WTC11 (cell line): ENCODE results near the gene TMEM184A. TPM values are rescaled to one million over a fixed set of nuclear protein-coding genes. Genes with fewer than 3 reads are reported as not detected.

Experiments
- ATAC-seq: fragments of 200-7000 bp; cut with Tn5 transposase; 2 replicates; pipeline ENCODE4 v1.10.0; 2021; ENCODE audit warnings: mild to moderate bottlenecking, moderate library complexity
- CTCF ChIA-PET: fragments of 300-600 bp; sonication (Branson Sonifier 250); formaldehyde crosslinking; loops from one replicate; lab custom pipeline; 2021; ENCODE audit warnings: antibody characterized with exemption; lab: Charles Lee
- POLR2A ChIA-PET: fragments of 350-600 bp; sonication (Branson Sonifier 250); formaldehyde crosslinking; loops from one replicate; lab custom pipeline; 2021; ENCODE audit warnings: antibody characterized with exemption; lab: Charles Lee
- DNase-seq: peaks from one replicate; pipeline ENCODE4 v3.0.0; 2021; ENCODE audit warnings: low spot score
- H3K27ac Mint-ChIP-seq: 2 replicates; pipeline ENCODE4 v1.8.0; 2021; ENCODE audit warnings: mixed read lengths
- H3K27me3 Mint-ChIP-seq: 2 replicates; pipeline ENCODE4 v1.8.0; 2021; ENCODE audit warnings: low read depth, mild to moderate bottlenecking, moderate library complexity, mixed read lengths
- H3K36me3 Mint-ChIP-seq: 2 replicates; pipeline ENCODE4 v1.8.0; 2021; ENCODE audit warnings: mixed read lengths
- H3K4me1 Mint-ChIP-seq: 2 replicates; pipeline ENCODE4 v1.8.0; 2022; ENCODE audit warnings: mixed read lengths
- H3K4me3 Mint-ChIP-seq: 2 replicates; pipeline ENCODE4 v1.8.0; 2021; ENCODE audit warnings: mild to moderate bottlenecking, moderate library complexity, mixed read lengths
- H3K9me3 Mint-ChIP-seq: 2 replicates; pipeline ENCODE4 v1.8.0; 2021; ENCODE audit warnings: mixed read lengths
- CBFB ChIP-seq: sonication (generic); formaldehyde crosslinking; IDR thresholded peaks from 2 replicates; pipeline ENCODE4 v1.8.1; 2022; ENCODE audit warnings: mild to moderate bottlenecking, low read depth, missing genetic modification reagents
- ELF4 ChIP-seq: sonication (generic); formaldehyde crosslinking; IDR thresholded peaks from 2 replicates; pipeline ENCODE4 v1.8.1; 2022; ENCODE audit warnings: low read depth, mild to moderate bottlenecking, moderate library complexity, missing genetic modification reagents
- EMX1 ChIP-seq: fragments of 250-450 bp; sonication (Bioruptor Pico); IDR thresholded peaks from 2 replicates; pipeline ENCODE4 v1.8.0; 2021; ENCODE audit warnings: mild to moderate bottlenecking
- IRF2 ChIP-seq: sonication (generic); formaldehyde crosslinking; IDR thresholded peaks from 2 replicates; pipeline ENCODE4 v1.8.0; 2022; ENCODE audit warnings: low read depth, missing genetic modification reagents, borderline replicate concordance
- KAT7 ChIP-seq: sonication (generic); formaldehyde crosslinking; IDR thresholded peaks from 2 replicates; pipeline ENCODE4 v1.8.1; 2023; ENCODE audit warnings: missing genetic modification reagents, mild to moderate bottlenecking, borderline replicate concordance
- NFYB ChIP-seq: sonication (generic); formaldehyde crosslinking; conservative IDR thresholded peaks from 2 replicates; pipeline ENCODE4 v1.8.0; 2022; ENCODE audit warnings: low read depth, missing genetic modification reagents
- OVOL2 ChIP-seq: fragments of 250-450 bp; sonication (Bioruptor Pico); IDR thresholded peaks from 2 replicates; pipeline ENCODE4 v1.9.0; 2021; ENCODE audit warnings: mild to moderate bottlenecking, borderline replicate concordance
- SMAD3 ChIP-seq: sonication (generic); formaldehyde crosslinking; IDR thresholded peaks from 2 replicates; pipeline ENCODE4 v1.8.0; 2022; ENCODE audit warnings: missing genetic modification reagents, mild to moderate bottlenecking, borderline replicate concordance
- SMAD4 ChIP-seq: sonication (generic); formaldehyde crosslinking; IDR thresholded peaks from 2 replicates; pipeline ENCODE4 v1.8.0; 2022; ENCODE audit warnings: mild to moderate bottlenecking, missing genetic modification reagents
- SP1 ChIP-seq: sonication (generic); formaldehyde crosslinking; conservative IDR thresholded peaks from 2 replicates; pipeline ENCODE4 v1.8.1; 2022; ENCODE audit warnings: missing genetic modification reagents
- ZNF121 ChIP-seq: sonication (generic); formaldehyde crosslinking; IDR thresholded peaks from 2 replicates; pipeline ENCODE4 v1.8.0; 2023; ENCODE audit warnings: missing genetic modification reagents
- ZNF232 ChIP-seq: sonication (generic); formaldehyde crosslinking; IDR thresholded peaks from 2 replicates; pipeline ENCODE4 v1.8.0; 2022; ENCODE audit warnings: mild to moderate bottlenecking, missing genetic modification reagents
- ZNF317 ChIP-seq: sonication (generic); formaldehyde crosslinking; IDR thresholded peaks from 2 replicates; pipeline ENCODE4 v1.8.1; 2023; ENCODE audit warnings: low read depth, mild to moderate bottlenecking, moderate library complexity, missing genetic modification reagents, borderline replicate concordance
- ZNF416 ChIP-seq: fragments of 250-450 bp; sonication (Bioruptor Pico); IDR thresholded peaks from 2 replicates; pipeline ENCODE4 v1.9.0; 2021; ENCODE audit warnings: mild to moderate bottlenecking, inconsistent platforms
- total RNA-seq: library from RNA; stranded (reverse); gene quantifications from 3 replicates; pipeline ENCODE4 v1.2.3, GENCODE V29; 2021
- TF ChIP-seq, protein P1 (sequence below): fragments of 250-450 bp; sonication (Bioruptor Pico); conservative IDR thresholded peaks from 2 replicates; pipeline ENCODE4 v1.9.0; 2021; ENCODE audit warnings: mild to moderate bottlenecking
- TF ChIP-seq, protein P2 (sequence below): sonication (generic); formaldehyde crosslinking; IDR thresholded peaks from 2 replicates; pipeline ENCODE4 v1.8.0; 2022; ENCODE audit warnings: mild to moderate bottlenecking, missing genetic modification reagents
- TF ChIP-seq, protein P3 (sequence below): sonication (generic); formaldehyde crosslinking; IDR thresholded peaks from 2 replicates; pipeline ENCODE4 v1.8.0; 2023; ENCODE audit warnings: missing genetic modification reagents
- TF ChIP-seq, protein P4 (sequence below): sonication (generic); formaldehyde crosslinking; IDR thresholded peaks from 2 replicates; pipeline ENCODE4 v1.8.0; 2023; ENCODE audit warnings: missing genetic modification reagents, mild to moderate bottlenecking, borderline replicate concordance
- TF ChIP-seq, protein P5 (sequence below): sonication (generic); formaldehyde crosslinking; conservative IDR thresholded peaks from 2 replicates; pipeline ENCODE4 v1.8.1; 2022; ENCODE audit warnings: mild to moderate bottlenecking, missing genetic modification reagents
- TF ChIP-seq, protein P6 (sequence below): fragments of 250-450 bp; sonication (Bioruptor Pico); IDR thresholded peaks from 2 replicates; pipeline ENCODE4 v1.9.0; 2021; ENCODE audit warnings: mild to moderate bottlenecking
- TF ChIP-seq, protein P7 (sequence below): sonication (generic); formaldehyde crosslinking; IDR thresholded peaks from 2 replicates; pipeline ENCODE4 v1.8.1; 2022; ENCODE audit warnings: missing genetic modification reagents, borderline replicate concordance

TMEM184A gene
- total RNA-seq, 1 experiment from 2014 or later, result 1.4 TPM

DNA sequence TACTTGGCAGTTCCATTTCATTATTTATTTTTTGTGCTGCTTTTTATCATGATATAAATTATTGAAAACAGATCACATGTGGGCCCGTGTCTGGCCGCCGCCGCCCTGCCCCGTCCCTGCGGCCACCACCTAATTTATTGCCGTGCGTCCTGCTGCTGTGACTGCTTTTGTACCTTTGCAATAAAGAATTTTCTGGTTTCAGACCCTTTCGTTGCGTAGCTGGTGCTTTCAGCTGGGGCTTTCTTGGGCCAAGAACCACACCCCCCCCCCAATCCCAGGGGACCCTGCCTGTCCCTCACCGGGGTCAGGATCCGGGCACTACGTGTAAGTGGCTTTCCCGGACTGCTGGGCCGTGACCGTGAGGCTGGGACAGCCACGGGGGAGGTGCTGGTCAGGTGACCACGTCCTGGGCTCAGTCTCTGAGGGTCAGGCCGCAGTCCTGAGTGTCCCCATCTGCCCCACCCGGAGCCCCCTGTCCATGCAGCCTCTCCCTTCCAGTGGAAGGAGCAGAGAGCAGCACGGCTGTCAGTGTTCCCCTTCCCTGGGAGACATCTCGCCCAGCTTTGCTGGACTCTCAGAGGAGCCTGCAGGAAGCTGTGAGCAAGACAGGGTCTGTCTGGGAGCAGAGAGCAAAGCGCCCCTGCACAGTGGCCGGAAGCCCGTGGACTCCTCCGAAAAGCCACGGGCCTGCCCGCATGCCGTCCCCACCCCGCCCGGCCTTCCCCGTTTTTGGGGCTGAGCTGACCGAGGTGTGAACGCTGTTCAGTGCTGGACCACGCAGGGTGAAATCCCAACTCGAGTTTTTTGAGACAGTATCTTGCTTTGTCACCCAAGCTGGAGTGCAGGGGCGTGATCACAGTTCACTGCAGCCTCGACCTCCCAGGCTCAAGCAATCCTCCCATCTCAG, 12.9 kb downstream of the TMEM184A start:
- no peak for DNase-seq
- ChIA-PET POLR2A (no interaction called here), CTCF (interaction anchor here (2.7 kb wide), 1 partner anchor 15 kb away, joined by 6 read pairs; no protein-coding TSS in a partner anchor)
- Mint-ChIP-seq H3K36me3 (no peaks in the 10 kb centered on the region), H3K27me3 (no peaks in the 10 kb centered on the region), H3K4me3 (no peak overlapping the region), H3K4me1 (no peaks in the 10 kb centered on the region), H3K27ac (no peak overlapping the region; the same call in 1 of the 2 replicates), H3K9me3 (no peaks in the 10 kb centered on the region)
- TF ChIP-seq KAT7, result no peak
- TF ChIP-seq NFYB (CRISPR knock-in tag), result no peak
- no peak for TF ChIP-seq SP1 (CRISPR knock-in tag)
- no peak for TF ChIP-seq ZNF416
- no peak for TF ChIP-seq ZNF232
- ATAC-seq, result no peak

DNA sequence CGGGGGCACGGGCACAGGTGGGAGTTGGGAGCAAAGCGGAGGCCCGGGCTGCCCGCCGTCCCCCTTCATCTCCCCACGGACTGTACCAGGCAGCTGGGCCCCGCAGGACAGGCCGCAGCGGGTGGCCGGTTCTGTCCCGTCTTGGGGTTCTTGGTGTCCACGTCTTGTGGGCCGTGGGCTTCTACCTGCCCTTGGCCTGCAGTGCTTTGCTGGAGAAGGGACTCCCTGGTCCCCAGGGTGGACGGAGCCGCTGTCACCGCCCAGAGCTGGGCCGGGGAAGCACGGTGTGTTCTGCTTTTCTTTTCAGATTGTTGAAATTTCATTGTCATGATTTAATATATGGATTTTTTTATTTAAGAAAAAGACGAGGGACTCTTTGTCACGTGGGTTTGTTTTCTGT, 13.7 kb downstream of the TMEM184A start:
- Mint-ChIP-seq H3K36me3 (no peaks in the 10 kb centered on the region), H3K4me1 (peaks cover 3% of the 10 kb centered on the region; the same call in 1 of the 2 replicates), H3K27ac (no peak overlapping the region), H3K4me3 (no peak overlapping the region), H3K9me3 (no peaks in the 10 kb centered on the region), H3K27me3 (no peaks in the 10 kb centered on the region)
- ATAC-seq, result no peak
- POLR2A ChIA-PET, result no interaction called here
- DNase-seq, result no peak
- TF ChIP-seq, protein P1, sequence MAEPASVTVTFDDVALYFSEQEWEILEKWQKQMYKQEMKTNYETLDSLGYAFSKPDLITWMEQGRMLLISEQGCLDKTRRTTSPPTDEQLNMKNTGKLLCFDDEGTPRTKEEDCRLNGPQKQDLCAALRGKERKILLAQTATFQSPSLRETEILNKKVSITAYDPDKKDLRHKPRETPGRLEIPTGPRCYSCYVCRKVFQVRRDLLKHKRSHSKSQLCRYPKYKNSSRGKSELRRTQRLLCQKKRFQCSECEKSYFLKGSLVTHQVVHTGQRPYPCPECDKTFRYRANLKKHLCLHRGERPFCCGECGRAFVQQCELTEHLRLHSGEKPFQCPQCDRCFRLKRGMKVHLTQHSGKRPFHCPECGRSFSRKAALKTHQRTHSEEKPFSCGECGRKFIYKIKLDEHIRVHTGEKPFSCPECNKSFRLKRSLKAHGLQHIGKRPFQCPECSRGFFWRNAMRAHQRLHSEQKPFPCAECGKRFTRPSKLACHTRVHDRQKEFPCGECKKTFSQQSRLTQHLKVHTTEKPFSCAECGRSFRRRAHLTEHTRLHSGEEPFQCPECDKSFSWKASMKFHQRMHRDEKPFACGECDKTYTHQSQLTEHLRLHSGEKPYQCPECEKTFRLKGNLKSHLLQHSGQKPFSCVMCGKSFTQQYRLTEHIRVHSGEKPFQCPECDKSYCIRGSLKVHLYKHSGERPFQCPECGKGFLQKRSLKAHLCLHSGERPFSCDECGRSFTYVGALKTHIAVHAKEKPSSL (CRISPR knock-in tag), result no peak
- TF ChIP-seq EMX1 (CRISPR knock-in tag) (no peak), CBFB (CRISPR knock-in tag) (no peak), ZNF317 (no peak), ZNF121 (CRISPR knock-in tag) (no peak), SMAD3 (no peak), IRF2 (CRISPR knock-in tag) (no peak), SMAD4 (no peak), OVOL2 (no peak), ELF4 (CRISPR knock-in tag) (no peak)
- TF ChIP-seq, protein P2, sequence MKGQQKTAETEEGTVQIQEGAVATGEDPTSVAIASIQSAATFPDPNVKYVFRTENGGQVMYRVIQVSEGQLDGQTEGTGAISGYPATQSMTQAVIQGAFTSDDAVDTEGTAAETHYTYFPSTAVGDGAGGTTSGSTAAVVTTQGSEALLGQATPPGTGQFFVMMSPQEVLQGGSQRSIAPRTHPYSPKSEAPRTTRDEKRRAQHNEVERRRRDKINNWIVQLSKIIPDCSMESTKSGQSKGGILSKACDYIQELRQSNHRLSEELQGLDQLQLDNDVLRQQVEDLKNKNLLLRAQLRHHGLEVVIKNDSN, result no peak
- TF ChIP-seq, protein P3, sequence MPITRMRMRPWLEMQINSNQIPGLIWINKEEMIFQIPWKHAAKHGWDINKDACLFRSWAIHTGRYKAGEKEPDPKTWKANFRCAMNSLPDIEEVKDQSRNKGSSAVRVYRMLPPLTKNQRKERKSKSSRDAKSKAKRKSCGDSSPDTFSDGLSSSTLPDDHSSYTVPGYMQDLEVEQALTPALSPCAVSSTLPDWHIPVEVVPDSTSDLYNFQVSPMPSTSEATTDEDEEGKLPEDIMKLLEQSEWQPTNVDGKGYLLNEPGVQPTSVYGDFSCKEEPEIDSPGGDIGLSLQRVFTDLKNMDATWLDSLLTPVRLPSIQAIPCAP (CRISPR knock-in tag), result no peak
- TF ChIP-seq, protein P4, sequence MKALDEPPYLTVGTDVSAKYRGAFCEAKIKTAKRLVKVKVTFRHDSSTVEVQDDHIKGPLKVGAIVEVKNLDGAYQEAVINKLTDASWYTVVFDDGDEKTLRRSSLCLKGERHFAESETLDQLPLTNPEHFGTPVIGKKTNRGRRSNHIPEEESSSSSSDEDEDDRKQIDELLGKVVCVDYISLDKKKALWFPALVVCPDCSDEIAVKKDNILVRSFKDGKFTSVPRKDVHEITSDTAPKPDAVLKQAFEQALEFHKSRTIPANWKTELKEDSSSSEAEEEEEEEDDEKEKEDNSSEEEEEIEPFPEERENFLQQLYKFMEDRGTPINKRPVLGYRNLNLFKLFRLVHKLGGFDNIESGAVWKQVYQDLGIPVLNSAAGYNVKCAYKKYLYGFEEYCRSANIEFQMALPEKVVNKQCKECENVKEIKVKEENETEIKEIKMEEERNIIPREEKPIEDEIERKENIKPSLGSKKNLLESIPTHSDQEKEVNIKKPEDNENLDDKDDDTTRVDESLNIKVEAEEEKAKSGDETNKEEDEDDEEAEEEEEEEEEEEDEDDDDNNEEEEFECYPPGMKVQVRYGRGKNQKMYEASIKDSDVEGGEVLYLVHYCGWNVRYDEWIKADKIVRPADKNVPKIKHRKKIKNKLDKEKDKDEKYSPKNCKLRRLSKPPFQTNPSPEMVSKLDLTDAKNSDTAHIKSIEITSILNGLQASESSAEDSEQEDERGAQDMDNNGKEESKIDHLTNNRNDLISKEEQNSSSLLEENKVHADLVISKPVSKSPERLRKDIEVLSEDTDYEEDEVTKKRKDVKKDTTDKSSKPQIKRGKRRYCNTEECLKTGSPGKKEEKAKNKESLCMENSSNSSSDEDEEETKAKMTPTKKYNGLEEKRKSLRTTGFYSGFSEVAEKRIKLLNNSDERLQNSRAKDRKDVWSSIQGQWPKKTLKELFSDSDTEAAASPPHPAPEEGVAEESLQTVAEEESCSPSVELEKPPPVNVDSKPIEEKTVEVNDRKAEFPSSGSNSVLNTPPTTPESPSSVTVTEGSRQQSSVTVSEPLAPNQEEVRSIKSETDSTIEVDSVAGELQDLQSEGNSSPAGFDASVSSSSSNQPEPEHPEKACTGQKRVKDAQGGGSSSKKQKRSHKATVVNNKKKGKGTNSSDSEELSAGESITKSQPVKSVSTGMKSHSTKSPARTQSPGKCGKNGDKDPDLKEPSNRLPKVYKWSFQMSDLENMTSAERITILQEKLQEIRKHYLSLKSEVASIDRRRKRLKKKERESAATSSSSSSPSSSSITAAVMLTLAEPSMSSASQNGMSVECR (CRISPR knock-in tag), result no peak
- TF ChIP-seq, protein P5, sequence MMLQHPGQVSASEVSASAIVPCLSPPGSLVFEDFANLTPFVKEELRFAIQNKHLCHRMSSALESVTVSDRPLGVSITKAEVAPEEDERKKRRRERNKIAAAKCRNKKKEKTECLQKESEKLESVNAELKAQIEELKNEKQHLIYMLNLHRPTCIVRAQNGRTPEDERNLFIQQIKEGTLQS (CRISPR knock-in tag), result no peak
- TF ChIP-seq, protein P6, sequence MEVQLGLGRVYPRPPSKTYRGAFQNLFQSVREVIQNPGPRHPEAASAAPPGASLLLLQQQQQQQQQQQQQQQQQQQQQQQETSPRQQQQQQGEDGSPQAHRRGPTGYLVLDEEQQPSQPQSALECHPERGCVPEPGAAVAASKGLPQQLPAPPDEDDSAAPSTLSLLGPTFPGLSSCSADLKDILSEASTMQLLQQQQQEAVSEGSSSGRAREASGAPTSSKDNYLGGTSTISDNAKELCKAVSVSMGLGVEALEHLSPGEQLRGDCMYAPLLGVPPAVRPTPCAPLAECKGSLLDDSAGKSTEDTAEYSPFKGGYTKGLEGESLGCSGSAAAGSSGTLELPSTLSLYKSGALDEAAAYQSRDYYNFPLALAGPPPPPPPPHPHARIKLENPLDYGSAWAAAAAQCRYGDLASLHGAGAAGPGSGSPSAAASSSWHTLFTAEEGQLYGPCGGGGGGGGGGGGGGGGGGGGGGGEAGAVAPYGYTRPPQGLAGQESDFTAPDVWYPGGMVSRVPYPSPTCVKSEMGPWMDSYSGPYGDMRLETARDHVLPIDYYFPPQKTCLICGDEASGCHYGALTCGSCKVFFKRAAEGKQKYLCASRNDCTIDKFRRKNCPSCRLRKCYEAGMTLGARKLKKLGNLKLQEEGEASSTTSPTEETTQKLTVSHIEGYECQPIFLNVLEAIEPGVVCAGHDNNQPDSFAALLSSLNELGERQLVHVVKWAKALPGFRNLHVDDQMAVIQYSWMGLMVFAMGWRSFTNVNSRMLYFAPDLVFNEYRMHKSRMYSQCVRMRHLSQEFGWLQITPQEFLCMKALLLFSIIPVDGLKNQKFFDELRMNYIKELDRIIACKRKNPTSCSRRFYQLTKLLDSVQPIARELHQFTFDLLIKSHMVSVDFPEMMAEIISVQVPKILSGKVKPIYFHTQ (CRISPR knock-in tag), result no peak
- TF ChIP-seq, protein P7, sequence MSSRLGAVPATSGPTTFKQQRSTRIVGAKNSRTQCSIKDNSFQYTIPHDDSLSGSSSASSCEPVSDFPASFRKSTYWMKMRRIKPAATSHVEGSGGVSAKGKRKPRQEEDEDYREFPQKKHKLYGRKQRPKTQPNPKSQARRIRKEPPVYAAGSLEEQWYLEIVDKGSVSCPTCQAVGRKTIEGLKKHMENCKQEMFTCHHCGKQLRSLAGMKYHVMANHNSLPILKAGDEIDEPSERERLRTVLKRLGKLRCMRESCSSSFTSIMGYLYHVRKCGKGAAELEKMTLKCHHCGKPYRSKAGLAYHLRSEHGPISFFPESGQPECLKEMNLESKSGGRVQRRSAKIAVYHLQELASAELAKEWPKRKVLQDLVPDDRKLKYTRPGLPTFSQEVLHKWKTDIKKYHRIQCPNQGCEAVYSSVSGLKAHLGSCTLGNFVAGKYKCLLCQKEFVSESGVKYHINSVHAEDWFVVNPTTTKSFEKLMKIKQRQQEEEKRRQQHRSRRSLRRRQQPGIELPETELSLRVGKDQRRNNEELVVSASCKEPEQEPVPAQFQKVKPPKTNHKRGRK, result no peak
- CTCF ChIA-PET, result no interaction called here
